C4-2B (cell line): ENCODE data around the gene PITPNC1.

Experiments
- H3K27ac ChIP-seq: fragments of 450-650 bp; 2 replicates; pipeline ENCODE4 v1.5.1; 2017
- CTCF ChIP-seq: fragments of 450-650 bp; conservative IDR thresholded peaks from 2 replicates; pipeline ENCODE4 v1.5.1; 2017; ENCODE audit warnings: mild to moderate bottlenecking
- ZFX ChIP-seq: fragments of 450-650 bp; IDR thresholded peaks from 2 replicates; pipeline ENCODE4 v1.6.1; 2017

PITPNC1 gene

DNA sequence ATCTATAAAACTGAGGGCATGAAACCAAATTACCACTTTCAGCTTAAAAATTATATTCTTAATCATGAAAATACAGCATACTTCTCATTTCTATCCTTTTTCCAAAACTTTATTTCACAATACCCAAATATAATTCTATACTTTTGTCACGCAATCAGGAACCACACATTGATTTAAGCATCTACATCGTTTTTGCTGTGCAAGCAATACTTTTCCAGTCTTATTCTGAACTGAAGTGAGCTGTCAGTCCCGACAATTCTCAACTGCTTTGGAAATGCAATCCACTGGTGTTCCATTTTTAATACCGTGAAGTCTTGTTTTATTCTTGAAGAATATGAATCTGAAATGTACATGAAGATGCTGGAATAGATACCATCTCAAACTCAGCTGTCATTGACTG, 280.5 kb downstream of the PITPNC1 start:
- no peak overlapping the region for H3K27ac ChIP-seq
- TF ChIP-seq CTCF (no peak), ZFX (no peak)

DNA sequence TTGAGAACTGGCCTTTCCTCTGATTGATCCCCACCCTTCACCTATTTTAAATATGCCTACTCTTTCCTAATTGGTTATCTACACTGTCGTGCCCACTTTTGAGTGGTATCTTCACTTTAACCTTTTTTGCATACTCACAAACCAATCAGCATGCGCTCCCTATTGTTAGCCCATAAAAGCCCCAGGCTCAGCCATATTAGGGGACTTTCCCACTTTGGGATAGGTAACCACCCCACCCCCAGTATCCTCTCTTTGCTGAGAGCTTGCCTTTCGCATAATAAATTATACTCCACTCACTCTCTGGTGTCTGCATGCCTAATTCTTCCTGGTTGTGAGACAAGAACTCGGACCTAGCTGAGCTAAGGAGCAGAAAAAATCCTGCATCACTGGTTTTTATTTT, 281.2 kb downstream of the PITPNC1 start:
- H3K27ac ChIP-seq: no peak overlapping the region
- TF ChIP-seq CTCF: no peak
- no peak for TF ChIP-seq ZFX

DNA sequence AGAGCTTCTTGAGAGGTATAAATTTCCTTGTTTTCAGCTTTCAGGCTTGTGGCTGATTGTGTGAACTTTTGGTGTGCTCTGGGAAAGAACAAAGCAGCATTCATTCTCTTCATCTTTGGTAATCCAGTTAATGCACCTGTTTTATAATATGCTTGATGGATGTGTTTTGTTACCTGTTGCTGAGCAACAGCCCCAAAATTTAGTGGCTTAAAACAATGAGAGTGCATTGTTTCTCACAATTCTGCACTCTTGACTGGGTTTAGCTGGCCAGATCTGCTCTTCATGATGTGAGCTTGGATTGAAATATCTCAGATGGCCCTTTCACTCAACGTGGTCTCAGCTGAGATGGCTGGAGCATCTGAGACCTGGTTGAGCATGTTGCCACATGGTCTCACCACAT, 281.9 kb downstream of the PITPNC1 start:
- H3K27ac ChIP-seq: no peak overlapping the region
- TF ChIP-seq CTCF (no peak), ZFX (no peak)

DNA sequence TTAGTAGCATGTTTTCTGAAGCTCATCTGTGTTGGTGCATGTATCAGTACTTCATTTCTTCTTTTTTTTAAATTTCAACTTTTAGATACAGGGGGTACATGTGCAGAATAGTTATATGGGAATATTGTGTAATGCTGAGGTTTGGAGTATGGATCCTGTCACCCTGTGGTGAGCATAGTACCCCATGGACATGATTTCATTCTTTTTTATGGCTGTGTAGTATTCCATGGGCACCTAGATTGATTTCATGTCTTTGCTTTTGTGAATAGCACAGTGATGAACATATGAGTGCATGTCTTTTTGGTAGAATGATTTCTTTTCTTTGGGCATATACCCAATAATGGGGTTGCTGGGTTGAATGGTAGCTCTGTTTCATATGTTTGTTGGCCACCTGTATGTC, 285.6 kb downstream of the PITPNC1 start:
- TF ChIP-seq ZFX (no peak), CTCF (no peak)
- H3K27ac ChIP-seq: no peak overlapping the region

- H3K27ac ChIP-seq: no peak overlapping the region
- TF ChIP-seq CTCF (no peak; the same call in 1 of the 2 replicates), ZFX (no peak)
These were observed 286.4 kb downstream of the PITPNC1 start for GRCh38 chr17:67663457-67663856.

- H3K27ac ChIP-seq: no peak overlapping the region
- TF ChIP-seq ZFX (no peak), CTCF (no peak)
These were observed 288.9 kb downstream of the PITPNC1 start for GRCh38 chr17:67666028-67666427.

GRCh38 chr17:67666710-67667109, 289.6 kb downstream of the PITPNC1 start:
- TF ChIP-seq ZFX (no peak), CTCF (no peak)
- no peak overlapping the region for H3K27ac ChIP-seq
